Loucy (cell line): ENCODE data around the gene OR8J1.

Source experiments
- CTCF ChIP-seq: fragments of 200-600 bp; sonication (generic); conservative IDR thresholded peaks from 2 replicates; pipeline ENCODE4 v1.5.1; 2014; ENCODE audit warnings: mild to moderate bottlenecking, antibody characterized with exemption, low read length
- EZH2phosphoT487 ChIP-seq: fragments of 200-600 bp; IDR thresholded peaks from 2 replicates; pipeline ENCODE4 v1.6.1; 2018; ENCODE audit warnings: antibody characterized with exemption, mild to moderate bottlenecking, moderate library complexity, borderline replicate concordance

DNA sequence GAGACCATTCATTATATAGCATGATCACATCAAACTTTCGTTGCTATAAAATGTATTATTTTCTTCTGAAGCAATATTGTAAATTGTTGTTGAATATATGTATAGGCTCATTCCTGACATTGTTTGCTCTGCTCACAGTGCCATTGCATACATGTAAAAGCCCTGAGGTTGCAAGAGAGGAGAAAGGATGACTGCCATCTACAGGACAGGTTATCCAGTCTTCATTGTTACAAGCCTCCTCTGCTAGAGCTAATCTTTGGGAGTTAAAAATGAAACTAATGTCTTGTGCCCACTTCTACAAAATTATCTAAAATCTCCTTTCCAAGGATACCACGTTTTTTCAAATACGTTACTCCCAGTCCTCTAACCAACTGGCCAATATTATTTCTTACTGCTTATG, 42.0 kb downstream of the OR8J1 start:
- TF ChIP-seq CTCF (no peak), EZH2phosphoT487 (no peak)
